GM12864 (cell line): Measurements from ENCODE around the gene CLN6.

Experiments used
- DNase-seq: peaks from one replicate; pipeline ENCODE4 v3.0.0-alpha.2; 2011; ENCODE audit warnings: low read depth
- H3K4me3 ChIP-seq: 2 replicates; pipeline ENCODE4 v1.5.1; 2011; ENCODE audit warnings: mild to moderate bottlenecking, low read depth, low read length, control low read depth
- TF ChIP-seq, protein P1 (sequence below): IDR thresholded peaks from 2 replicates; pipeline ENCODE4 v1.5.1; 2011; ENCODE audit warnings: low read depth, mild to moderate bottlenecking, moderate library complexity, low read length, control low read depth, inconsistent platforms; ENCODE audit errors: missing control alignments

CLN6 gene

DNA sequence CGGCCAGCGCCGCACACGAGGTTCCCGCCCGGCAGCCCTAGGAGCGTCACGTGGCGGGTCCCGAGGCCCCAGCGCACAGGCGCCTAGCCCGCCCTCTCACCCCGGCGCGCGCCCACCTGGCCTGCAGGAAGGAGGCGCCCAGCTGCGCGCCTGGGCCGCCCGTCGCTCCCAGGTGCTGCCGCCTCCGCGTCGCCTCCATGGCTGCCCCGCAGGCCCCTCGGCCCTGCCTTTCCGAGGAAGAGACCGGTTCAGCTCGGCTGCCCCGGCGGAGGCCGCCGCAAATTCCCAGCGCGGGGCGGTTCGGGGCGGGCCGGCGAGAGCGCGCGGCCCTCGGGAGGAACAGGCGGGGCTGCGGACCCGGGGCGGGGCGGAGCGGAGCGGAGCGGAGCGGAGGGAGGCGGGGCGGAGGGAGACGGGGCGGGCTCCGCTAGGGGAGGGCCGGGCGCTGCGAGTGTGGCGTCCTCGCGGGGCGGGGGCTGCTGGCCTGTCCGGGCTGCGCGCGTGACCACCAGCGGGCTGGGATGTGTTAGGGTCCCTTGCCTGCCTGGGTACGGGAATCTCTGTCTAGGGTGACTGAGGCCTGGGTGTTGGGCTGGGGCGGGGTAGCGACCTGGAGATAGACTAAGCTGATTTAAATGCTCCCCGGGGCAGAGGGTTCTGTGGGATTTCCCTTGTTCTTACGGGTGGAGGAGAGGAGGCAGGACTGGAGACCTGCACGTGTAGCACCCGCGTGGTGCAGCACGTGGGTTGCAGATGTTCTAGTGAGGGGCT, at the start of gene CLN6:
Gene CLN6 (minus strand): TSS at position 343 of the 771 bp plus-strand sequence. CDS start 144 bp downstream, at position 199.
- H3K4me3 ChIP-seq = peak within 1 kb of the TSS; percentile 85
- DNase-seq = peak; percentile 48
- TF ChIP-seq, protein P1, sequence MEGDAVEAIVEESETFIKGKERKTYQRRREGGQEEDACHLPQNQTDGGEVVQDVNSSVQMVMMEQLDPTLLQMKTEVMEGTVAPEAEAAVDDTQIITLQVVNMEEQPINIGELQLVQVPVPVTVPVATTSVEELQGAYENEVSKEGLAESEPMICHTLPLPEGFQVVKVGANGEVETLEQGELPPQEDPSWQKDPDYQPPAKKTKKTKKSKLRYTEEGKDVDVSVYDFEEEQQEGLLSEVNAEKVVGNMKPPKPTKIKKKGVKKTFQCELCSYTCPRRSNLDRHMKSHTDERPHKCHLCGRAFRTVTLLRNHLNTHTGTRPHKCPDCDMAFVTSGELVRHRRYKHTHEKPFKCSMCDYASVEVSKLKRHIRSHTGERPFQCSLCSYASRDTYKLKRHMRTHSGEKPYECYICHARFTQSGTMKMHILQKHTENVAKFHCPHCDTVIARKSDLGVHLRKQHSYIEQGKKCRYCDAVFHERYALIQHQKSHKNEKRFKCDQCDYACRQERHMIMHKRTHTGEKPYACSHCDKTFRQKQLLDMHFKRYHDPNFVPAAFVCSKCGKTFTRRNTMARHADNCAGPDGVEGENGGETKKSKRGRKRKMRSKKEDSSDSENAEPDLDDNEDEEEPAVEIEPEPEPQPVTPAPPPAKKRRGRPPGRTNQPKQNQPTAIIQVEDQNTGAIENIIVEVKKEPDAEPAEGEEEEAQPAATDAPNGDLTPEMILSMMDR = peak; percentile 8

DNA sequence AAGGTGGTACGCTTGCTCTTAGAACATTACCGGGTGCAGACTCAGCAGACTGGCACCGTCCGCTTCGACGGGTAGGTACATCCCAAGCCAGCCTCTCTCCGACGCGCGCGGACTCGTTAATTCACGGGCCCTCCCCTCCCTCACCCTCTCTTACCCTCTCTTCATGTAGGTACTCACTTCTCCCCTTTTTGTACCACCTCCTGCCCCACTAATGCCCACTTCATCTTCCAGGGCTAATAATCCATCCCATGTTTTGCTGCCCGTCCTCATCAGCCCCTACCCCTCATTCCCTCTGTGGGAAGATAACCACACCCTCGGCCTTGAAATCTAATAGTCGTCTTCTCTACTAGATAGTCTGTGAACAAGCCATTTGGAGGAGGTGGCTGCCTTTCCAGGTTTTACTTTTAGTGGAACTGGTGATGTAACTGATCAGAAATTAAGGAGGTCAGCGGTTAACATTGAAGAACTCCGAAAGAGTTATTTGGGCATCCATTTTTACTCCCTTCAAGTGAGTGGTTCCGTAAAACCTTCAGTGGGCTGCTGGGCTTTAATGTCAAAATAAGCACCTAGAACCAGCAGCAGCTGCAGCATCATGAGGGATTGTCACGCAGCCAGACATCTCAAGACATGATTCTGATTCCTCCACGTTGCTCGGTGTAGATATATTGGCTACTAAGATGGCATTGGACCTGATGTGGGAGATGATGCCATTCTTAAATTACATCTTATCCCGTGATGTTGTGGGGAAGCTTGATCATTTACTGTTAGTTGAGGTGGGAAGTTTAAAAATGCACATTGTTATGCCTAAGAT, 49.3 kb upstream of the CLN6 start:
- TF ChIP-seq, protein P1 = no peak
- no peak for DNase-seq
- peak overlapping the region; percentile 80 for H3K4me3 ChIP-seq

DNA sequence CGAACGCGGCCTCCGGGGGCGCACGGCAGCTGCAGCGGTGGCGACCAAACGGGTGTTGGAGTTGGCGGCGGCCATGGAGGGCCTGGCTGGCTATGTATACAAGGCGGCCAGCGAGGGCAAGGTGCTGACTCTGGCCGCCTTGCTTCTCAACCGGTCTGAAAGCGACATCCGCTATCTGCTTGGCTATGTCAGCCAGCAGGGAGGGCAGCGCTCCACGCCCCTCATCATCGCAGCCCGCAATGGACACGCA, 48.7 kb upstream of the CLN6 start:
- peak overlapping the region; percentile 80 for H3K4me3 ChIP-seq
- TF ChIP-seq, protein P1 = peak; percentile 50
- DNase-seq = no peak

DNA sequence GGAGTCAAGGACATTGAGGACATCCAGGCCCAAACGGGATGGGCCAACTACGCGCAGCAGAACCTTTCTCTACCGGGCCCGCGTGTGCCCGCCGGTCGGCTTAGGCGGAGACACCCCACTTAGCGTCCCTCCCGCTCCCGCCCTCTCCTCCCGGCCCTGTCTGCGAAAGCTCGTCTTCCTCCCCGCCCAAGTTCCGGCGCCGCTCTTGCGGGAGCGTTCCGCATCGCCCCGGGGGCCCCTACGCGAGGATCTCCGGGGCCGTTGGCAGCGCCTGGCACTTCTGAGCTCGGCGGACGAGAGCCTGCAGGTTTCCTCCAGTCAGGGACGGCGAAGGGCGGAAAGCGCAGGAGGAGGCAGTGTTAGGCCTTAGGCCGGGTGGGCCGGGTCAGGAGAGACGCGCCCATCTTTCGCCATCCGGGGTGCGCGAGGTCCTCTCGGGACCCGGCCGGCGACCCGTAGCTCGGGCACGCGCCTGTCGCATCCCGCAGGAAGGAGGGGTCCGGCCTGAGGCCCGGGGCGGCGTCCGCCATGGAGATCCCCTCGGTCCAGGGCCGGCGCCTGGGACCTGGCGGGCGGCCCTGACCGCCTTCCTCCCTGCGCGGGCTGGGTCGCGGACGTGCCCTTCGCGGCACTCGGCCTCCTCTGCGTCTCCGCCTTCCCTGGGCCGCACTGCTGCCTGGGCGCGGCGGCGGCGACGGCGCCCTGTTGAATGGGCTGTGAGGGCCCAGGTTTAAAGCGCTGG, 48.2 kb upstream of the CLN6 start, which contains the start of gene FEM1B:
Gene FEM1B (plus strand): TSS at position 143 of the 742 bp plus-strand sequence. CDS start 673 bp downstream, outside the sequence.
- TF ChIP-seq, protein P1 = no peak
- DNase-seq = peak; percentile 76
- peak within 1 kb of the TSS; percentile 80 for H3K4me3 ChIP-seq

DNA sequence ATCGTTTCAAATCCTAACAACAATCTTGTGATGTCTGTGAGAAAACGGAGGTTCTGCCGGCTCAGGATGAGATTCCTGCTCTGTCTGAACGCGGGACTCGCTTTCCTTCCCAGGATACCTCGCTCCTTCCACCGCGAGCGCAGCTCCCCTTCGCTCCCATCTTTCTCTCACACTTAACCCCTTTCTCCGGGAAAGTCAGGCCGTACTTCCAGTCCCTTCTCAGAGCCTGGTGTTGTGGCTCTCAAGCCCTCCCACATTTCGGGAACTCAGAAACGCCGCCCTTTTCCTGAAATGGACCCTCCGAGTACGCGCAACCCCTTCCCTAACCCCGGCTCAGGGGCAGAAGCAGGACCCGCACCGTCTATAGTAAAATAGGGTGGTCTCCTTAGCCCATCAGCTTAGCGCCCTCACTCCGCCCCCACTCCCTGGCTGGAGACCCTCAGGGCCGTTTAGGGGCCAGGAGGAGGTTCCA, 47.6 kb upstream of the CLN6 start:
- peak overlapping the region; percentile 80 for H3K4me3 ChIP-seq
- TF ChIP-seq, protein P1 = no peak
- no peak for DNase-seq

DNA sequence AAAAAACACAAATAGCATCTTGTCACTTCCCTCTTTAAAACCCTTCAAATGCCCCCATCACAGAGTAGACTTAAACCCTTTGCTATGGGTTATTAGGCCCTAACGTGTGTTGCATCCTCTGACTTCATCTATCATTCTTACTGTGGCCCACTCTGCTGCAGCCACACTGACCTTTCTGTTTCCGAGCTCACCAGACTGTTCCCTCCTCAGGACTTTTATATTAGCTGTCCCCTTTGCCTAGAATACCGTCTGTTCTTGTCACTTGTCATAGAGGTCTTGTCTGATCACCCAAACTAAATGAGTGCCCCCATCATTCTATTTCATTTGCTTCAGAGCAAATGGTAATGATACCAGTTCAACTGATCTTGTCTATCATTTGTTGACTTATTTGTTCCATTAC, 47.1 kb upstream of the CLN6 start:
- no peak for DNase-seq
- peak overlapping the region; percentile 80 for H3K4me3 ChIP-seq
- TF ChIP-seq, protein P1 = no peak
